ENCODE results near the gene NOL12. TPM values are rescaled to one million over a fixed set of nuclear protein-coding genes. Genes with fewer than 3 reads are reported as not detected.
A peak's percentile ranks its signal among the peaks of the same experiment; 100 is the strongest.

The NOL12 gene
- total RNA-seq, 1 donor from 2014 or later = 59.0 TPM

DNA sequence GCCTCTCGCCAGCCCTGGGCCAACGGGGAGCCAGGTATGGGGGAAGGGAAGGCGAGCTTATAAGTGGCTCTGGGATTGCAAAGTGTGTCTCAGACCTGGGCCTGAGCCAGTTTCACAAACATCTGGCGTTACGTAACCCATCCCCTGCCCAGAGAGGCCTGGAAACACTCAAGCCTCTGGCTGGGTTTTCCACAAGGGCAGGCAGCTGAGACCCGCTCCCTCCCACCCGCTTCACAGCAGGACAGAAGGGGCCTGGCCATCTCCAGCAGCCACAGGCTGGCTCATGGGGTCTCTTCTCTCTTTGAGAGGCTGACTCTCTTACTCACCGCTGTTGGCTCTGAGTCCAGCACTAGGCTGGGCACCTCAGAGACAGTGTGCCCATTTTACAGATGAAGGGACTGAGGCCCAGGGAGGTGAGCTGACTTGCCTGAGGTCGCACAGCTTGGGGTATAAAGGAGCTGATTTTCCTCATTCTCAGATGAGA lies 55.2 kb downstream of the NOL12 start:
- no peaks in the 10 kb centered on the region for H3K27me3 ChIP-seq (ENCODE audit: control insufficient read depth, insufficient read depth, low read length)
- peak; percentile 67 for DNase-seq (ENCODE audit: low read depth)
- TF ChIP-seq, protein P1, sequence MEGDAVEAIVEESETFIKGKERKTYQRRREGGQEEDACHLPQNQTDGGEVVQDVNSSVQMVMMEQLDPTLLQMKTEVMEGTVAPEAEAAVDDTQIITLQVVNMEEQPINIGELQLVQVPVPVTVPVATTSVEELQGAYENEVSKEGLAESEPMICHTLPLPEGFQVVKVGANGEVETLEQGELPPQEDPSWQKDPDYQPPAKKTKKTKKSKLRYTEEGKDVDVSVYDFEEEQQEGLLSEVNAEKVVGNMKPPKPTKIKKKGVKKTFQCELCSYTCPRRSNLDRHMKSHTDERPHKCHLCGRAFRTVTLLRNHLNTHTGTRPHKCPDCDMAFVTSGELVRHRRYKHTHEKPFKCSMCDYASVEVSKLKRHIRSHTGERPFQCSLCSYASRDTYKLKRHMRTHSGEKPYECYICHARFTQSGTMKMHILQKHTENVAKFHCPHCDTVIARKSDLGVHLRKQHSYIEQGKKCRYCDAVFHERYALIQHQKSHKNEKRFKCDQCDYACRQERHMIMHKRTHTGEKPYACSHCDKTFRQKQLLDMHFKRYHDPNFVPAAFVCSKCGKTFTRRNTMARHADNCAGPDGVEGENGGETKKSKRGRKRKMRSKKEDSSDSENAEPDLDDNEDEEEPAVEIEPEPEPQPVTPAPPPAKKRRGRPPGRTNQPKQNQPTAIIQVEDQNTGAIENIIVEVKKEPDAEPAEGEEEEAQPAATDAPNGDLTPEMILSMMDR (IDR thresholded peaks at IDR 0.05; ENCODE audit: insufficient read depth, low read length, poor library complexity, severe bottlenecking) = no peak
- H3K4me3 ChIP-seq (ENCODE audit: low read depth, low read length) = no peak overlapping the region
- no peaks in the 10 kb centered on the region for H3K36me3 ChIP-seq (ENCODE audit: control insufficient read depth, insufficient read depth, low read length)

DNA sequence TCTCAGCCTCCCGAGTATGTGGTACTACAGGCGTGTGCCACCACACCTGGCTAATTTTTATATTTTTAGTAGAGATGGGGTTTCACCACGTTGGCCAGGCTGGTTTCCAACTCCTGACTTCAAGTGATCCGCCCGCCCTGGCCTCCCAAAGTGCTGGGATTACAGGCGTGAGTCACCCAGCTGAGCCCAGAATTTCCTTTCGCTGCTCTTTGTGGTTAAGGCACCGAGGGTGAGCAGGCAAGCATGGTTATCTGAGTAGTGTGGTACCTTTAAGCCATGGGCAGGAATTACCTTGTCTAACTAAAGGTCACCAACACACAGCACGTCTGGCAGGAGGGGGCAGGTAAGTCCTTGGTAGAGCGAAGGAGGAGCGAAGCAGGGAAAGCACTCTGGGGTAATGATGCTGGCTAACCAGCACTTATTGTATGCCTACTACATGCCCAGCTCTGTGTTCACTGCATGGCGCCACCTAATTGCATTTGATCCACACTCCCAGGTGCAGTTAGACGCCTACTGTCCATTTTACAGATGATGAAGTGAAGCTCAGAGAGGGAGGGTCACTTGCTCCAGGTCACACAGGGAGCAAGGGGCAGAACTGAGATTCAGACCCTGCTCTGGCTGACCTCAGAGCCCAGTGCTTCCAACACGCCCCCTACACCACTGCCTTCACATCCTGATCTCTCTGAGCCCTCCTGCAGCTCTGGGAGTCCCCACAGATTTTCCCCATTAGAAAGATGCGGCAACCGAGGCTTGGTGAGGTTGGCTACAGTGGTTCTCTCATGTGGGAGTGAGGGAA lies 56.4 kb downstream of the NOL12 start:
- no peaks in the 10 kb centered on the region for H3K36me3 ChIP-seq (ENCODE audit: control insufficient read depth, insufficient read depth, low read length)
- peak; percentile 62 for DNase-seq (ENCODE audit: low read depth)
- H3K27me3 ChIP-seq (ENCODE audit: control insufficient read depth, insufficient read depth, low read length) = no peaks in the 10 kb centered on the region
- no peak overlapping the region for H3K4me3 ChIP-seq (ENCODE audit: low read depth, low read length)
- TF ChIP-seq, protein P1 (IDR thresholded peaks at IDR 0.05; ENCODE audit: insufficient read depth, low read length, poor library complexity, severe bottlenecking) = no peak

Other genes with a start within 250 kb of the NOL12 start
- gene MFNG, start 200.0 kb upstream of the NOL12 start, total RNA-seq = 0.54 and 1.2 TPM in 2 replicates
- gene CARD10, start 166.9 kb upstream of the NOL12 start, total RNA-seq = 64.0 and 71.3 TPM in 2 replicates
- gene CDC42EP1, start 125.9 kb upstream of the NOL12 start, total RNA-seq = 98.1 and 150 TPM in 2 replicates
- not detected in 2 replicates for gene LGALS2, start 106.3 kb upstream of the NOL12 start, total RNA-seq
- 65.9 and 75.2 TPM in 2 replicates for gene GGA1, start 77.5 kb upstream of the NOL12 start, total RNA-seq
- gene SH3BP1, start 46.7 kb upstream of the NOL12 start, total RNA-seq = 5.0 and 10.4 TPM in 2 replicates
- gene PDXP, start 27.6 kb upstream of the NOL12 start, total RNA-seq = 13.3 and 14.3 TPM in 2 replicates
- 500 and 806 TPM in 2 replicates for gene LGALS1, start 10.7 kb upstream of the NOL12 start, total RNA-seq
- 62.8 and 68.9 TPM in 2 replicates for gene TRIOBP, start 10.7 kb downstream of the NOL12 start, total RNA-seq
- 35.7 and 37.4 TPM in 2 replicates for gene GCAT, start 121.6 kb downstream of the NOL12 start, total RNA-seq
- not detected in 2 replicates for gene GALR3, start 137.0 kb downstream of the NOL12 start, total RNA-seq
- gene ANKRD54, start 158.0 kb downstream of the NOL12 start, total RNA-seq = 28.6 and 45.0 TPM in 2 replicates
- 439 and 469 TPM in 2 replicates for gene EIF3L, start 163.1 kb downstream of the NOL12 start, total RNA-seq
- 115 and 140 TPM in 2 replicates for gene MICALL1, start 220.0 kb downstream of the NOL12 start, total RNA-seq